ENCODE measurements around the gene ANP32B. TPM values are rescaled to one million over a fixed set of nuclear protein-coding genes. Genes with fewer than 3 reads are reported as not detected.

ANP32B gene
- polyA plus RNA-seq, 1 donor (not counting 4 experiments of a cell fraction or from before 2014, with no cell fraction given), result 51.0 TPM

DNA sequence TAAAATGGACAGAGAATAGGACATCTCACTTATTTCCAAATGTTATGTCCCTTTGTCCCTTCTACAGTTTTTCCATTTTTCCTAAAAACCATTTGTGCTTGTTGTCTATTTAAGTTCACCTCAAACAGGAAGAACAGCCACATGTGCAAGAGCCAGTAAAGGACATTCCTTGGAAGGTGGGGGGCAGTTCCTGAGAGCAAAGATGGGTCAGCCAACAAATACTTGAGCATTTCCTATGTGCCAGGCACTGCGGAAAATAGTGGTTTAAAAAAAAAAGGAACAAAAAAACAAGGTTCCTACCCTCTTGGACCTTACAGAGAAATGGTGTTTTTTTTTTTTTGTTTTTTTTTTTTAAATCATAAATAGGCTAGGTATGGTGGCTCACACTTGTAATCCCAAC is 26.8 kb downstream of the ANP32B start:
- Histone ChIP-seq H3K27me3 (ENCODE audit: control insufficient read depth, extremely low read depth, insufficient read depth, low read length) (no peaks in the 10 kb centered on the region), H3K36me3 (ENCODE audit: control insufficient read depth in 2 of 2, extremely low read depth in 1 of 2, insufficient read depth in 2 of 2, low read length in 2 of 2) (peaks cover 37 to 38% of the 10 kb centered on the region in 2 experiments), H3K9me1 (ENCODE audit: control insufficient read depth, extremely low read depth, insufficient read depth, low read length) (no peaks in the 10 kb centered on the region), H4K20me1 (ENCODE audit: control insufficient read depth, extremely low read depth, insufficient read depth, low read length) (peaks cover 3% of the 10 kb centered on the region), H3K27ac (ENCODE audit: control insufficient read depth, insufficient read depth, low read length) (no peak overlapping the region), H3K4me3 (ENCODE audit: control insufficient read depth in 2 of 3, extremely low read depth in 1 of 3, insufficient read depth in 2 of 3, low read depth in 1 of 3, low read length in 3 of 3) (no peak overlapping the region), H3K4me1 (ENCODE audit: control insufficient read depth, extremely low read depth, insufficient read depth, low read length) (no peaks in the 10 kb centered on the region), H3K9ac (ENCODE audit: control insufficient read depth, extremely low read depth, insufficient read depth, low read length) (no peak overlapping the region), H3K9me3 (ENCODE audit: control insufficient read depth, low read depth, low read length) (no peaks in the 10 kb centered on the region), H3K79me2 (ENCODE audit: control insufficient read depth, insufficient read depth, low read length) (peaks cover 25% of the 10 kb centered on the region), H2AFZ (ENCODE audit: control insufficient read depth, low read length) (no peak overlapping the region), H3K4me2 (ENCODE audit: control insufficient read depth, extremely low read depth, insufficient read depth, low read depth, low read length) (no peak overlapping the region)
- dilution Hi-C loops (cut with MboI; ENCODE audit: extremely low pct_ligation_motif_present, low sequenced_read_pairs), result no loop called here
- TF ChIP-seq EZH2 (IDR thresholded peaks at IDR 0.05; ENCODE audit: low read length), result no peak
- TF ChIP-seq, protein P1, sequence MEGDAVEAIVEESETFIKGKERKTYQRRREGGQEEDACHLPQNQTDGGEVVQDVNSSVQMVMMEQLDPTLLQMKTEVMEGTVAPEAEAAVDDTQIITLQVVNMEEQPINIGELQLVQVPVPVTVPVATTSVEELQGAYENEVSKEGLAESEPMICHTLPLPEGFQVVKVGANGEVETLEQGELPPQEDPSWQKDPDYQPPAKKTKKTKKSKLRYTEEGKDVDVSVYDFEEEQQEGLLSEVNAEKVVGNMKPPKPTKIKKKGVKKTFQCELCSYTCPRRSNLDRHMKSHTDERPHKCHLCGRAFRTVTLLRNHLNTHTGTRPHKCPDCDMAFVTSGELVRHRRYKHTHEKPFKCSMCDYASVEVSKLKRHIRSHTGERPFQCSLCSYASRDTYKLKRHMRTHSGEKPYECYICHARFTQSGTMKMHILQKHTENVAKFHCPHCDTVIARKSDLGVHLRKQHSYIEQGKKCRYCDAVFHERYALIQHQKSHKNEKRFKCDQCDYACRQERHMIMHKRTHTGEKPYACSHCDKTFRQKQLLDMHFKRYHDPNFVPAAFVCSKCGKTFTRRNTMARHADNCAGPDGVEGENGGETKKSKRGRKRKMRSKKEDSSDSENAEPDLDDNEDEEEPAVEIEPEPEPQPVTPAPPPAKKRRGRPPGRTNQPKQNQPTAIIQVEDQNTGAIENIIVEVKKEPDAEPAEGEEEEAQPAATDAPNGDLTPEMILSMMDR (optimal IDR thresholded peaks at IDR 0.05 in 1 of 3, IDR thresholded peaks at IDR 0.05 in 1 of 3, conservative IDR thresholded peaks at IDR 0.05 in 1 of 3; ENCODE audit: extremely low read depth in 1 of 3, insufficient read depth in 2 of 3, low read length in 3 of 3), result no peak
- DNase-seq (ENCODE audit: low read depth, low spot score) (no peak), FAIRE-seq (no peak)

GRCh38 chr9:98010445-98010844 is 27.3 kb downstream of the ANP32B start:
- dilution Hi-C loops (cut with MboI; ENCODE audit: extremely low pct_ligation_motif_present, low sequenced_read_pairs), result no loop called here
- TF ChIP-seq, protein P1 (optimal IDR thresholded peaks at IDR 0.05 in 1 of 3, IDR thresholded peaks at IDR 0.05 in 1 of 3, conservative IDR thresholded peaks at IDR 0.05 in 1 of 3; ENCODE audit: extremely low read depth in 1 of 3, insufficient read depth in 2 of 3, low read length in 3 of 3), result no peak
- TF ChIP-seq EZH2 (IDR thresholded peaks at IDR 0.05; ENCODE audit: low read length), result no peak
- H4K20me1 ChIP-seq (ENCODE audit: control insufficient read depth, extremely low read depth, insufficient read depth, low read length), result peaks cover 3% of the 10 kb centered on the region
- H3K9ac ChIP-seq (ENCODE audit: control insufficient read depth, extremely low read depth, insufficient read depth, low read length), result no peak overlapping the region
- no peak overlapping the region for H3K4me2 ChIP-seq (ENCODE audit: control insufficient read depth, extremely low read depth, insufficient read depth, low read depth, low read length)
- H3K9me3 ChIP-seq (ENCODE audit: control insufficient read depth, low read depth, low read length), result no peaks in the 10 kb centered on the region
- no peak overlapping the region for H3K4me3 ChIP-seq (ENCODE audit: control insufficient read depth in 2 of 3, extremely low read depth in 1 of 3, insufficient read depth in 2 of 3, low read depth in 1 of 3, low read length in 3 of 3)
- H3K27me3 ChIP-seq (ENCODE audit: control insufficient read depth, extremely low read depth, insufficient read depth, low read length), result no peaks in the 10 kb centered on the region
- peaks cover 25% of the 10 kb centered on the region for H3K79me2 ChIP-seq (ENCODE audit: control insufficient read depth, insufficient read depth, low read length)
- peaks cover 37 to 39% of the 10 kb centered on the region in 2 experiments for H3K36me3 ChIP-seq (ENCODE audit: control insufficient read depth in 2 of 2, extremely low read depth in 1 of 2, insufficient read depth in 2 of 2, low read length in 2 of 2)
- no peaks in the 10 kb centered on the region for H3K4me1 ChIP-seq (ENCODE audit: control insufficient read depth, extremely low read depth, insufficient read depth, low read length)
- no peaks in the 10 kb centered on the region for H3K9me1 ChIP-seq (ENCODE audit: control insufficient read depth, extremely low read depth, insufficient read depth, low read length)
- H2AFZ ChIP-seq (ENCODE audit: control insufficient read depth, low read length), result no peak overlapping the region
- DNase-seq (ENCODE audit: low read depth, low spot score) (no peak), FAIRE-seq (no peak)
- H3K27ac ChIP-seq (ENCODE audit: control insufficient read depth, insufficient read depth, low read length), result no peak overlapping the region
